ENCODE results near the gene PDZD4. TPM values are rescaled to one million over a fixed set of nuclear protein-coding genes. Genes with fewer than 3 reads are reported as not detected.

The PDZD4 gene
- total and polyA plus RNA-seq, 2 of the 4 experiments (the other 2 are of a cell fraction): under 0.01 to 0.38 TPM

DNA sequence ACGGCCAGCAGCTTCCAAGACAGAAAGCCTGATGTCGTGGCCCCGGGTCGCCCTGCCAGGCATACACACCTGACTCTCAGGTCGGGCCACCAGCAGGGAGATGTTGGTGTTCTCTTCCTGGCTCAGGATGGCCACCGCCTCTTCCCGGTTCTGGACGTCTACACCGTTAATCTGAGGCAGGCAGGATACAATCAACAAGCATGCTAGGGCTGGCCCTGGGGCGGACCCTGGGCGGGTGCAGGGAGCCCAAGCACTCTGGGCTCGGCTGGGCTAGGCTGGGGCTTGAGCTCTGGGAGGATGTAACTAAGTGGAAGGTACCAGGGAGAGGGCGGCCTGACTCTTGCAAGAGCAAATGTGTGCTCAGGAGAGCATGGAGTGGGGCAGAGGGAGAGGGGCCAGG, 24.9 kb downstream of the PDZD4 start:
- WGBS, 2 experiments (ENCODE audit: extremely low coverage in 2 of 2, insufficient read length in 1 of 2): 78% methylated on average over 9 of the region's 13 CpGs; no CpG with 5 or more reads in 1 of the 2 experiments
- no peak overlapping the region for H2BK15ac ChIP-seq (ENCODE audit: low read depth, low read length)
- TF ChIP-seq CEBPB (IDR thresholded peaks at IDR 0.05; ENCODE audit: low read depth, low read length) (no peak), MXI1 (IDR thresholded peaks at IDR 0.05; ENCODE audit: borderline replicate concordance, low read depth, low read length) (no peak), BHLHE40 (IDR thresholded peaks at IDR 0.05; ENCODE audit: low read depth, low read length) (no peak), SMC3 (IDR thresholded peaks at IDR 0.05; ENCODE audit: low read depth, low read length) (no peak), RFX5 (IDR thresholded peaks at IDR 0.05; ENCODE audit: low read depth, low read length) (no peak), RCOR1 (IDR thresholded peaks at IDR 0.05; ENCODE audit: insufficient replicate concordance, low read length) (no peak), FOS (IDR thresholded peaks at IDR 0.05; ENCODE audit: low read depth, low read length) (no peak), MAFK (IDR thresholded peaks at IDR 0.05; ENCODE audit: low read depth, low read length) (no peak), MAZ (IDR thresholded peaks at IDR 0.05; ENCODE audit: borderline replicate concordance, low read depth, low read length) (no peak), POLR2A (IDR thresholded peaks at IDR 0.05; ENCODE audit: low read depth, low read length) (no peak)
- TF ChIP-seq, protein P1, sequence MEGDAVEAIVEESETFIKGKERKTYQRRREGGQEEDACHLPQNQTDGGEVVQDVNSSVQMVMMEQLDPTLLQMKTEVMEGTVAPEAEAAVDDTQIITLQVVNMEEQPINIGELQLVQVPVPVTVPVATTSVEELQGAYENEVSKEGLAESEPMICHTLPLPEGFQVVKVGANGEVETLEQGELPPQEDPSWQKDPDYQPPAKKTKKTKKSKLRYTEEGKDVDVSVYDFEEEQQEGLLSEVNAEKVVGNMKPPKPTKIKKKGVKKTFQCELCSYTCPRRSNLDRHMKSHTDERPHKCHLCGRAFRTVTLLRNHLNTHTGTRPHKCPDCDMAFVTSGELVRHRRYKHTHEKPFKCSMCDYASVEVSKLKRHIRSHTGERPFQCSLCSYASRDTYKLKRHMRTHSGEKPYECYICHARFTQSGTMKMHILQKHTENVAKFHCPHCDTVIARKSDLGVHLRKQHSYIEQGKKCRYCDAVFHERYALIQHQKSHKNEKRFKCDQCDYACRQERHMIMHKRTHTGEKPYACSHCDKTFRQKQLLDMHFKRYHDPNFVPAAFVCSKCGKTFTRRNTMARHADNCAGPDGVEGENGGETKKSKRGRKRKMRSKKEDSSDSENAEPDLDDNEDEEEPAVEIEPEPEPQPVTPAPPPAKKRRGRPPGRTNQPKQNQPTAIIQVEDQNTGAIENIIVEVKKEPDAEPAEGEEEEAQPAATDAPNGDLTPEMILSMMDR (conservative IDR thresholded peaks at IDR 0.05; ENCODE audit: low read depth, low read length): no peak
- TF ChIP-seq, protein P2, sequence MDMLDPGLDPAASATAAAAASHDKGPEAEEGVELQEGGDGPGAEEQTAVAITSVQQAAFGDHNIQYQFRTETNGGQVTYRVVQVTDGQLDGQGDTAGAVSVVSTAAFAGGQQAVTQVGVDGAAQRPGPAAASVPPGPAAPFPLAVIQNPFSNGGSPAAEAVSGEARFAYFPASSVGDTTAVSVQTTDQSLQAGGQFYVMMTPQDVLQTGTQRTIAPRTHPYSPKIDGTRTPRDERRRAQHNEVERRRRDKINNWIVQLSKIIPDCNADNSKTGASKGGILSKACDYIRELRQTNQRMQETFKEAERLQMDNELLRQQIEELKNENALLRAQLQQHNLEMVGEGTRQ (IDR thresholded peaks at IDR 0.05; ENCODE audit: low read depth, low read length): no peak
- TF ChIP-seq, protein P3, sequence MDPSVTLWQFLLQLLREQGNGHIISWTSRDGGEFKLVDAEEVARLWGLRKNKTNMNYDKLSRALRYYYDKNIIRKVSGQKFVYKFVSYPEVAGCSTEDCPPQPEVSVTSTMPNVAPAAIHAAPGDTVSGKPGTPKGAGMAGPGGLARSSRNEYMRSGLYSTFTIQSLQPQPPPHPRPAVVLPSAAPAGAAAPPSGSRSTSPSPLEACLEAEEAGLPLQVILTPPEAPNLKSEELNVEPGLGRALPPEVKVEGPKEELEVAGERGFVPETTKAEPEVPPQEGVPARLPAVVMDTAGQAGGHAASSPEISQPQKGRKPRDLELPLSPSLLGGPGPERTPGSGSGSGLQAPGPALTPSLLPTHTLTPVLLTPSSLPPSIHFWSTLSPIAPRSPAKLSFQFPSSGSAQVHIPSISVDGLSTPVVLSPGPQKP (IDR thresholded peaks at IDR 0.05; ENCODE audit: borderline replicate concordance, low read depth, low read length): no peak
- H3K9ac ChIP-seq (ENCODE audit: low read depth, low read length): no peak overlapping the region
- in situ Hi-C loops (cut with MboI; ENCODE audit: low sequenced_read_pairs) (no loop called here), dilution Hi-C loops (cut with HindIII; ENCODE audit: low sequenced_read_pairs, unreplicated experiment) (no loop called here), intact Hi-C loops (cut with micrococcal nuclease) (no loop called here)
- H3K4me2 ChIP-seq (ENCODE audit: low read depth, low read length): no peak overlapping the region
- DNase-seq: no peak
- no peak overlapping the region for H2AK5ac ChIP-seq (ENCODE audit: low read depth, low read length)
- H3K27ac ChIP-seq (ENCODE audit: insufficient read depth, low read length): no peak overlapping the region
- no peak overlapping the region for H4K5ac ChIP-seq (ENCODE audit: low read depth, low read length)
- no peak overlapping the region for H2BK5ac ChIP-seq (ENCODE audit: low read depth, low read length, poor library complexity, severe bottlenecking)
- no peaks in the 10 kb centered on the region for H3K36me3 ChIP-seq (ENCODE audit: control insufficient read depth, insufficient read depth, low read length)
- BruUV-seq (replicated peaks): no TSS peak
- no peaks in the 10 kb centered on the region; the same call in 1 of the 2 replicates for H3K27me3 ChIP-seq (ENCODE audit: control insufficient read depth, insufficient read depth, low read length)
- H3K79me1 ChIP-seq (ENCODE audit: low read depth in 1 of 2, low read length in 2 of 2): no peaks in the 10 kb centered on the region
- H3K23ac ChIP-seq (ENCODE audit: low read depth, low read length): no peak overlapping the region
- H2AFZ ChIP-seq (replicated peaks; ENCODE audit: low read length, poor library complexity): no peak overlapping the region
- no peak overlapping the region for H2BK20ac ChIP-seq (ENCODE audit: low read depth, low read length)
- no peak overlapping the region for H3K56ac ChIP-seq (ENCODE audit: extremely low read depth, insufficient read depth, low read length)
- H4K20me1 ChIP-seq (ENCODE audit: insufficient read depth, low read length): no peaks in the 10 kb centered on the region
- no peak overlapping the region for H4K91ac ChIP-seq (ENCODE audit: insufficient read depth, low read depth, low read length)
- no peak for ATAC-seq (ENCODE audit: low read depth)
- no peaks in the 10 kb centered on the region for H3K9me1 ChIP-seq (ENCODE audit: insufficient read depth, low read length)
- ChIA-PET POLR2A (ENCODE audit: unreplicated experiment) (no interaction called here), CTCF (no interaction called here)
- H3K4me3 ChIP-seq (ENCODE audit: insufficient read depth, low read depth, low read length): no peak overlapping the region
- H3K18ac ChIP-seq (ENCODE audit: low read depth, low read length): no peak overlapping the region
- no peak overlapping the region for H3K14ac ChIP-seq (replicated peaks; ENCODE audit: low read depth, low read length)
- no peak overlapping the region for H3K4ac ChIP-seq (ENCODE audit: low read depth, low read length)
- no peak overlapping the region for H2AK9ac ChIP-seq (replicated peaks; ENCODE audit: low read depth, low read length, poor library complexity)
- no peak overlapping the region for H2BK120ac ChIP-seq (ENCODE audit: low read depth, low read length)
- H4K8ac ChIP-seq (ENCODE audit: low read depth in 2 of 2, low read length in 2 of 2): no peak overlapping the region
- H3K4me1 ChIP-seq (ENCODE audit: control insufficient read depth, insufficient read depth, low read length): no peaks in the 10 kb centered on the region
- peaks cover 6% of the 10 kb centered on the region for H3K9me3 ChIP-seq (ENCODE audit: control insufficient read depth, insufficient read depth, low read length)

All from IMR-90 (cell line).